WI38 (cell line): Measurements from ENCODE around the gene MAPT.

Experiments
- H3K4me3 ChIP-seq: 2 replicates; pipeline ENCODE4 v1.5.1; 2011; ENCODE audit warnings: low read depth, mild to moderate bottlenecking, control low read depth, low read length
- TF ChIP-seq, protein P1 (sequence below): IDR thresholded peaks from 2 replicates; pipeline ENCODE4 v1.5.1; 2012; ENCODE audit warnings: low read depth, mild to moderate bottlenecking, control low read depth, low read length

Gene MAPT

DNA sequence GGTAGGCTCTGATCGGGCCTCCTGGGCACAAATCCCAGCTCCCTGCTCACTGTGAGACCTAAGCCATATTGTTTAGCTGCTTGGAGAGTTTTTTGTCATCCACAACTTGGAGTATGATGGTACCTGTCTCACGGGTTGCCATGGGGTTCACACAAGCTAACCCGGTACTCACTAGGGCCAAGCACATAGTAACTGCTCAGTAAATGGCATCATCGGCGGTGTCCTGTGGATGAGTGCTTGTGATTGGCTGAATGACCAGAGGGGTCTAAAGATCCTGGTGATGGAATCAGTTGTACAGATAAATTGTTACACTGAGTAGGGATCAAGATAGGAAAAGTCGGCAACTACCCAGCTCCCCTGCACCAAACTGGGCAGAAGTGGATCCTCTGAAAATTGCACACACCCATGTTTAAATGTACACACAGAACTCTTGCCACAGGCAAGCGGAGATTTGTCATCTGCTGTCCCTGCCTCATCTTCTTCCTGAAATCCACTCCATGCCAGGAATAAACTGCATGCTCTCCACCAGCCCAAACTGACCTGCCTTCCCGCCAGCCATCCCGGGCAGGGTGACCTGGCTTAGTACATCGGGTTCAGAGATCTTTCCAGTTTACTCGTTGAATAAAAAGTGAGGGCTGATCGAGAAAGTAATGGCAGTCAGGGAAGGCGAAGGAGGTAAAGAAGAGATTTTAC lies 6.5 kb downstream of the MAPT start:
- H3K4me3 ChIP-seq = no peak overlapping the region
- TF ChIP-seq, protein P1, sequence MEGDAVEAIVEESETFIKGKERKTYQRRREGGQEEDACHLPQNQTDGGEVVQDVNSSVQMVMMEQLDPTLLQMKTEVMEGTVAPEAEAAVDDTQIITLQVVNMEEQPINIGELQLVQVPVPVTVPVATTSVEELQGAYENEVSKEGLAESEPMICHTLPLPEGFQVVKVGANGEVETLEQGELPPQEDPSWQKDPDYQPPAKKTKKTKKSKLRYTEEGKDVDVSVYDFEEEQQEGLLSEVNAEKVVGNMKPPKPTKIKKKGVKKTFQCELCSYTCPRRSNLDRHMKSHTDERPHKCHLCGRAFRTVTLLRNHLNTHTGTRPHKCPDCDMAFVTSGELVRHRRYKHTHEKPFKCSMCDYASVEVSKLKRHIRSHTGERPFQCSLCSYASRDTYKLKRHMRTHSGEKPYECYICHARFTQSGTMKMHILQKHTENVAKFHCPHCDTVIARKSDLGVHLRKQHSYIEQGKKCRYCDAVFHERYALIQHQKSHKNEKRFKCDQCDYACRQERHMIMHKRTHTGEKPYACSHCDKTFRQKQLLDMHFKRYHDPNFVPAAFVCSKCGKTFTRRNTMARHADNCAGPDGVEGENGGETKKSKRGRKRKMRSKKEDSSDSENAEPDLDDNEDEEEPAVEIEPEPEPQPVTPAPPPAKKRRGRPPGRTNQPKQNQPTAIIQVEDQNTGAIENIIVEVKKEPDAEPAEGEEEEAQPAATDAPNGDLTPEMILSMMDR = no peak

DNA sequence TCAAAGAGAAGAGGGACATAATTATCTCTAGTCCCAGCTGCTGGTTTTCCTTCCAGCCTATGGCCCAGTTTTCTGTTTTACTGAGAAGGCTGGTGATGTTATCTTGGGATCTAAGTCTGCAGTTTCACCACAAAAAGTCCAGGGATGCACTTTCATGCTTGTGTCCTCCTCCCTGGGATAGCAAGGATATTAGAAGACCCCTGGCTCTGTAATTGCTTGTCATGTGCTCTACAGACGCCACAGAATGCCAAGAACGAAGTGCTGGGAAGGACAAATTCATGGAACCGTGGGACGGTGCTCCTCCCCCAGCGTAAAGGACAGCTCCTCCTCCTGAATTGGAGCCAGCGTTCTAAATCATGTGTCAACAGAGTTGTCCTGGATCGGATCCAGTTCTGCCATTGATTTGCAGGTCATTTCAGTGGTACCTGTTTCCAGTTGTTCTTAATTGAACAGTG lies 8.6 kb downstream of the MAPT start:
- no peak overlapping the region for H3K4me3 ChIP-seq
- TF ChIP-seq, protein P1 = no peak

DNA sequence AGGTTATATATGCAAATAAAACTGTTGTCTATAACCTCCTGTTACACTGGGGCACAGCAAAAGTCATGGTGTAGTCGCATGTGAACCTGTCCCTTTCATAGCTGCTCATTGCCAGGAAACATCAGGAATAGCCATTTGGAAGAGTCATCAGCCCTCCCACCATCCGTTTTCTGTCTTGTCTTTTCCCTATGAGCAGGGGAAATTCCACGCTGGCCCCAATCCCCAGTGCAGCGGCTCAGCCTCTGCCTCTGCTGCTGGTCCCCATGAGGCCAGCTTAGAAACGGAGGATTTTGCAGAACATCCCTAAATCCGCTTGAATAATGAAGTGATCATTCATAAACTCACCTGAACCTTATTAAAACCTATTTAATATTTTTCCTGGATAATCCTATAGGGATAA lies 10.5 kb downstream of the MAPT start:
- TF ChIP-seq, protein P1 = no peak

DNA sequence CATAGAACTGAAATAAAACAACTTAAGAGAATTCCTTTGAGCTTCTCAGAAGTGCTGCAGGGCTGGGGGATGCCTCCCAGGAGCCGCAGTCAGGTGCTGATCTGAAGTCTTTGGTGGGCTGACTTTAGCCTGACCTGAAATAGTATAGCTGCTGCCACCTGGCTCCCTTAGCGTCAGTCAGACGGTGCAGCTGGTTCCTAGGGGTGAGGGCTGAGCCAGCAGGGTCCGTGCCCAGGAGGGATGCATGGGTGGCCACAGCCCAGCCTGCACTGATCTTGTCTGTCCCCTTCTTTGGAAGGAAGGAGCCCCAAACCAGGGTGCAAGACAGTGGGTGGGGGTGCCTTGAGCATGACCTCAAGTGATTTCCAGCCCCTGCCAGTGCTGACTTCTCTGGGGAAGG lies 11.5 kb downstream of the MAPT start:
- no peak overlapping the region for H3K4me3 ChIP-seq
- TF ChIP-seq, protein P1 = no peak

More for the DNA sequence above, 10.5 kb downstream of the MAPT start:
- H3K4me3 ChIP-seq = no peak overlapping the region

DNA sequence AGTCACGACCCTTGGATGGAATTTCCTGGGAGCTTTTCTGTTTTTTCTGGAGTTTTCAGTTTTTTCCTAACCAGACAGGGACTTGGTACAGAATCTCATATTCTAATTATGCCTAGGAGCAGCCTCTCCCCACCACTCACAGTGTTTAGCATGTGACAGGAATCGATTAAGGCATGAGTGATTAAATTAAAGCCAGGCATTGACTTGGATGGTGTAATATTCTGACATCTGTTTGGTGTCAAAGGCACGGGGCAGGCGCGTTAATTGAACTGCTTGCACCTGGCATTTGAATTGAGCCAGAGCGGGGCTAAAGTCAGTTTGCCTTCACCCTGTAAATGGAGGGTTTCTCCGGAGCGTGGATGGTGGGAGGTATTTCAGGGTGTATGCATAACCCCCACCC lies 11.9 kb downstream of the MAPT start:
- TF ChIP-seq, protein P1 = no peak
- H3K4me3 ChIP-seq = no peak overlapping the region

DNA sequence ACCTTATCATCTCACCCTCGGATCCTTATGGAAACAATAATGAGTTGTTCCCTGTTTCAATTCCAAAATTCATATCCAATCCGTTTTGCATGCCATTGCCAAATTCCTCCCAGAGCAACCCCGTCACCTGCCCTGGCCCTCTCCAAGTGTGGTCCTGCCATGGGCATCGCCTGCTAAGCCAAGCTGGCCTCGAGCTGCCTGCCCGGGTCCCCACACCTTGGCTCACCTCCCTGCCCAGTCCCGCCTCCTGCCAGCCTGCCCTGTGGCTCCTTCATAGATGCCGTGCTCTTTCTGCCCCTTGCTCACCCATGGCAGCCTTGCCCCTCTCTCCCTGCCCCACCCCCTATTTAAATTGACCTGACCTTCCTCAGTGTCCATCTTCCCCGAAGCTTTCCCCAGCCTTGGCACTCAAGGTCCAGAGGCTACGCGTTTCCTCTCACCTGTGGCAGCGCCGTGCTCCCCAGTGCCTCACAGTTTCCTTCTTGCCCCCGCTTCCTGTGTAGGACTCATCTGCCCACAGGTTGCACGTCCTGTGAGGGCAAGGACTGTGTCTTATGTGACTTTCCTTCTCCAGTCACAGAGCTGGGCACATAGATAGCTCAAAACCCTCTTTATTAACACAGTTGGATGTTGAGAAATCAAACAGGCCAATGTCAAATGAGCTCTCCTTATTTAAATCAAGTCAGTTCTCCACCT lies 12.7 kb downstream of the MAPT start:
- TF ChIP-seq, protein P1 = no peak
- no peak overlapping the region for H3K4me3 ChIP-seq

DNA sequence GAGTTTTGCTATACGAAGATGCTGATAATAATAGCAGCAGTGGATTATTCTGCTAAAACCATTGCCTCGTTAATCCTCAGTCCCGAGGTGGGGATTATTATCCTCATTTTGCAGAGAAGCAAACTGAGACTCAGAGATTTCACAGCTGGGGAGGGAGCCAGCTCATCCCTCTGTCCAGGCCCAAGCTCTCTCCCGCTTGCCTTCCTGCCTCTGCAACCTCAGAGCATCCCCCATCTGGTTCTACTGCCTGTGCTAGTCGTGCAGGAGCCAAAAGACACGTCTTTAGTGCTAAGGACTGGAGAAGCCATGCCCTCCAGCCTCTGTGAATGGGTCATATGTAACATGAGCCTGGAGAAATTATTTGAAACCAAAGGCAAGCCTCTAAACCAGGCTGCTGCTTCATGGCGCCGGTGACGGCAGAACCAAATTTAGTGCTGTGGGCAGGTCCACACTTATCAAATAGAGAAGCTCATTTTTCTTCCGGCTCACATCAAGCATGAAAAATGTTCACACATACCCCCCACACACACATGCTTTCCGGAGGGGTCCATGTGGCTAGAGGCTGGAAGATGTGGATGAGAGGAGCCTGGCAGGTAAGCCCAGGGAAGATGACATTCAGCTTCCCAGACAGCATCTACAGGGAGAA lies 13.5 kb downstream of the MAPT start:
- H3K4me3 ChIP-seq = no peak overlapping the region
- TF ChIP-seq, protein P1 = no peak
